ENCODE measurements around the gene ITGB4.

The ITGB4 gene

GRCh38 chr17:75703591-75703990, 17.7 kb upstream of the ITGB4 start:
- peak in 1 of 2 donors; percentile 29 for DNase-seq (ENCODE audit: low read depth in 2 of 2)

GRCh38 chr17:75704963-75705875, 16.0 kb upstream of the ITGB4 start:
- no peak for TF ChIP-seq CTCF (IDR thresholded peaks at IDR 0.05; ENCODE audit: low read depth, low read length)
- H3K4me3 ChIP-seq (replicated peaks in 1 of 2; ENCODE audit: low read depth in 2 of 2, low read length in 2 of 2) = no peak overlapping the region

More at GRCh38 chr17:75703591-75703990, 17.7 kb upstream of the ITGB4 start:
- no peak overlapping the region for H3K4me3 ChIP-seq (replicated peaks in 1 of 2; ENCODE audit: low read depth in 2 of 2, low read length in 2 of 2)
- TF ChIP-seq CTCF (IDR thresholded peaks at IDR 0.05; ENCODE audit: low read depth, low read length) = no peak

GRCh38 chr17:75706042-75706728, 15.1 kb upstream of the ITGB4 start:
- DNase-seq (ENCODE audit: low read depth in 2 of 2) = no peak
- no peak for TF ChIP-seq CTCF (IDR thresholded peaks at IDR 0.05; ENCODE audit: low read depth, low read length)
- no peak overlapping the region for H3K4me3 ChIP-seq (replicated peaks in 1 of 2; ENCODE audit: low read depth in 2 of 2, low read length in 2 of 2)

More at GRCh38 chr17:75704963-75705875, 16.0 kb upstream of the ITGB4 start:
- no peak for DNase-seq (ENCODE audit: low read depth in 2 of 2)

- TF ChIP-seq CTCF (IDR thresholded peaks at IDR 0.05; ENCODE audit: low read depth, low read length) = no peak
- H3K4me3 ChIP-seq (replicated peaks in 1 of 2; ENCODE audit: low read depth in 2 of 2, low read length in 2 of 2) = no peak overlapping the region
- DNase-seq (ENCODE audit: low read depth in 2 of 2) = peak; percentile 63 to 72
Measured at GRCh38 chr17:75707079-75707571, 14.1 kb upstream of the ITGB4 start.

- DNase-seq (ENCODE audit: low read depth in 2 of 2) = peak in 1 of 2 donors; percentile 19
- no peak for TF ChIP-seq CTCF (IDR thresholded peaks at IDR 0.05; ENCODE audit: low read depth, low read length)
- H3K4me3 ChIP-seq (replicated peaks in 1 of 2; ENCODE audit: low read depth in 2 of 2, low read length in 2 of 2) = no peak overlapping the region
Measured at GRCh38 chr17:75712446-75712845, 8.8 kb upstream of the ITGB4 start.

- TF ChIP-seq CTCF (IDR thresholded peaks at IDR 0.05; ENCODE audit: low read depth, low read length) = no peak
- no peak overlapping the region for H3K4me3 ChIP-seq (replicated peaks in 1 of 2; ENCODE audit: low read depth in 2 of 2, low read length in 2 of 2)
- no peak for DNase-seq (ENCODE audit: low read depth in 2 of 2)
Measured at GRCh38 chr17:75719732-75720131, 1.5 kb upstream of the ITGB4 start.

All from cardiac fibroblast (primary cell).